HS-27A (cell line): ENCODE data around the gene BBS9.

Source experiments
- DNase-seq: peaks from one replicate; pipeline ENCODE4 v3.0.0-alpha.2; 2012; ENCODE audit warnings: low read depth, missing footprints

Gene BBS9

GRCh38 chr7:33127085-33127484 lies 2.3 kb upstream of the BBS9 start:
- DNase-seq = no peak

GRCh38 chr7:33128631-33128989 lies 754 bp upstream of the BBS9 start:
- DNase-seq = no peak

GRCh38 chr7:33129806-33130153 lies 416 bp downstream of the BBS9 start:
- no peak for DNase-seq

GRCh38 chr7:33130184-33130583 lies 820 bp downstream of the BBS9 start:
- DNase-seq = no peak

GRCh38 chr7:33137103-33137502 lies 7.7 kb downstream of the BBS9 start:
- no peak for DNase-seq

GRCh38 chr7:33142585-33142984 lies 13.2 kb downstream of the BBS9 start:
- DNase-seq = no peak

- no peak for DNase-seq
Observed at GRCh38 chr7:33143996-33144718, 14.8 kb downstream of the BBS9 start.

- DNase-seq = no peak
Observed at GRCh38 chr7:33145156-33145555, 15.8 kb downstream of the BBS9 start.

GRCh38 chr7:33152087-33152486 lies 22.7 kb downstream of the BBS9 start:
- no peak for DNase-seq

DNA sequence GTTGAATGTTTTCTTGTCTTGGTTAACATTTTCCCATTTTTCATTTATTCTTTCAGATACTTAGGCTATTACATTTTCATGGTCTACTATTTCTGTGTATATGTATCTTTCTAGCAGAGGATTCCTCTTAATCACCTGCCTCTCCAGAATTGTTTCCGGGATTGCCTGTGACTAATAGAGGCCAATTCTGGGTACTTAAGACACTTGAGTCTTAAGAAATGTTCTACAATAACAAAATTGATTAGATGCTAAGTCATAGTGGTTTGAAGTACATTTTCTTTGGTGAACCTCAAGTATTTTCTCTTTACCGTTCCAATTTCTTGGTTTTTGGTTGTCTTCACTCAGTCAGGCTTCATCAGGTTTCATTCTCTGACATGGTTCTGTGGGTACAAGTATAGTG lies 26.4 kb downstream of the BBS9 start:
- no peak for DNase-seq

- DNase-seq = no peak
Observed at GRCh38 chr7:33156441-33156840, 27.1 kb downstream of the BBS9 start.

DNA sequence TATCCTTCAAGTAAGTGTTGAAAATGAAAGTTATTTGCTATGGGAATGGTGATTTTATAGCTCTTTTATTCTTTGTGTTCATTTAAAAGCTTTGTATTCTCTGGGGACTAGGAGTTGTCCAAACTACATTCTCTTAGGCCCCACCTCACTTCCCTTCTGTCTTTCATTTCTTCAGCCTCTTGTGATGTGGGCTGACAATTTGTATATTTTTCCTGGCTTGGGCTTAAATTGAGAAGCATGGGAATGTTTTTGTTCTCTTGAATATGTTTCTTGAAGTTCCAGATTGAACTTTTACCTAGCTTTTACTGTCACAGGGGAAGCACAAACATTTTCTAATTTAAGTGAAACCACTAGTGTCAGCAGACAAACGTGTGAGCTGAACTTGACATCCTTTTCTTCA lies 27.9 kb downstream of the BBS9 start:
- DNase-seq = no peak

- no peak for DNase-seq
Observed at GRCh38 chr7:33157781-33158180, 28.4 kb downstream of the BBS9 start.

GRCh38 chr7:33177876-33178275 lies 48.5 kb downstream of the BBS9 start:
- DNase-seq = no peak

GRCh38 chr7:33179519-33179918 lies 50.2 kb downstream of the BBS9 start:
- no peak for DNase-seq

GRCh38 chr7:33183504-33183903 lies 54.1 kb downstream of the BBS9 start:
- no peak for DNase-seq

GRCh38 chr7:33184828-33185227 lies 55.5 kb downstream of the BBS9 start:
- no peak for DNase-seq

- DNase-seq = peak; percentile 14
Observed at GRCh38 chr7:33185786-33186185, 56.4 kb downstream of the BBS9 start.

GRCh38 chr7:33186192-33186591 lies 56.8 kb downstream of the BBS9 start:
- peak; percentile 11 for DNase-seq

- no peak for DNase-seq
Observed at GRCh38 chr7:33190688-33191304, 61.4 kb downstream of the BBS9 start.

GRCh38 chr7:33191340-33191739 lies 62.0 kb downstream of the BBS9 start:
- DNase-seq = no peak

- DNase-seq = no peak
Observed at GRCh38 chr7:33192695-33193291, 63.4 kb downstream of the BBS9 start.

GRCh38 chr7:33193308-33193864 lies 64.0 kb downstream of the BBS9 start:
- no peak for DNase-seq
